GM12878 (cell line): ENCODE data around the gene CCR7. TPM values are rescaled to one million over a fixed set of nuclear protein-coding genes. Genes with fewer than 3 reads are reported as not detected.
A peak's percentile ranks its signal among the peaks of the same experiment; 100 is the strongest.

Experiments used
- CHD1 ChIP-seq: IDR thresholded peaks from 2 replicates; pipeline ENCODE4 v1.6.1; 2012; ENCODE audit warnings: low read depth, low read length, improper control_type of control experiment
- FOS ChIP-seq: IDR thresholded peaks from 3 replicates; pipeline ENCODE4 v1.6.1; 2011; ENCODE audit warnings: borderline replicate concordance; ENCODE audit not compliant: insufficient read length; ENCODE audit errors: extremely low read depth
- MEF2A ChIP-seq: IDR thresholded peaks from 2 replicates; pipeline ENCODE4 v1.6.1; 2011; ENCODE audit warnings: low read depth, mild to moderate bottlenecking, low read length, moderate library complexity; ENCODE audit not compliant: insufficient read depth
- MXI1 ChIP-seq: fragments of 150-350 bp; IDR thresholded peaks from 2 replicates; pipeline ENCODE4 v1.6.1; 2011; ENCODE audit warnings: low read depth, mild to moderate bottlenecking, inconsistent platforms, low read length, improper control_type of control experiment
- PBX3 ChIP-seq: IDR thresholded peaks from 2 replicates; pipeline ENCODE4 v1.6.1; 2011; ENCODE audit warnings: mild to moderate bottlenecking, low read depth, low read length, moderate library complexity; ENCODE audit not compliant: insufficient replicate concordance
- SKIL ChIP-seq: fragments of 450-650 bp; IDR thresholded peaks from 2 replicates; pipeline ENCODE4 v1.6.1; 2017; ENCODE audit warnings: mild to moderate bottlenecking, low read depth, inconsistent platforms; ENCODE audit not compliant: poor library complexity, severe bottlenecking
- SMARCA5 ChIP-seq: fragments of 450-650 bp; IDR thresholded peaks from 2 replicates; pipeline ENCODE4 v1.6.1; 2017; ENCODE audit warnings: mild to moderate bottlenecking
- SPI1 ChIP-seq: IDR thresholded peaks from 2 replicates; pipeline ENCODE4 v1.6.1; 2011; ENCODE audit warnings: low read depth, mild to moderate bottlenecking, low read length, moderate library complexity, borderline replicate concordance; ENCODE audit not compliant: insufficient read depth
- SREBF2 ChIP-seq: IDR thresholded peaks from 2 replicates; pipeline ENCODE4 v1.6.1; 2012; ENCODE audit warnings: mild to moderate bottlenecking, low read length
- TBL1XR1 ChIP-seq: IDR thresholded peaks from 2 replicates; pipeline ENCODE4 v1.6.1; 2012; ENCODE audit warnings: low read depth, low read length, improper control_type of control experiment
- YY1 ChIP-seq: IDR thresholded peaks from 2 replicates; pipeline ENCODE4 v1.6.1; 2011; ENCODE audit warnings: low read depth, mild to moderate bottlenecking, low read length
- ZNF207 ChIP-seq: fragments of 450-650 bp; IDR thresholded peaks from 2 replicates; pipeline ENCODE4 v1.6.1; 2014; ENCODE audit warnings: antibody characterized with exemption, mild to moderate bottlenecking, borderline replicate concordance
- ZNF592 ChIP-seq: fragments of 450-650 bp; IDR thresholded peaks from 2 replicates; pipeline ENCODE4 v1.6.1; 2017; ENCODE audit warnings: mild to moderate bottlenecking, moderate library complexity
- polyA plus RNA-seq, 11 experiments: library from polyadenylated mRNA; depleted of rRNA in 4 of 11; unstranded in 6 of 11; stranded (reverse) in 5 of 11; fragments of >200 nt; fragmentation: Nextera tagmentation in 4 of 11; fragmentation: Illumina TruSeq in 1 of 11; extraction: Ambion mirVana in 4 of 11; extraction: Trizol in 1 of 11; gene quantifications; 1 replicate in 1 of 11; 2 replicates in 10 of 11; pipeline versions ENCODE4 v1.2.1 to v1.2.3, GENCODE V29; 2011 to 2016; ENCODE audit warnings: inconsistent platforms in 2 of 11, missing spikeins in 2 of 11, low read depth in 1 of 11
- total RNA-seq, 4 experiments: library from RNA; depleted of rRNA in 3 of 4; stranded (reverse); fragments of >200 nt in 3 of 4; fragmentation: Illumina TruSeq in 1 of 4; extraction: Trizol in 1 of 4; gene quantifications; 2 replicates each; pipeline versions ENCODE4 v1.2.1 to v1.2.3, GENCODE V29; 2013 to 2021

Gene CCR7
- total and polyA plus RNA-seq, 10 of the 15 experiments (the other 5 are each of a cell fraction or from before 2014, with no cell fraction given), result 131 to 1,171 (median 260) TPM

DNA sequence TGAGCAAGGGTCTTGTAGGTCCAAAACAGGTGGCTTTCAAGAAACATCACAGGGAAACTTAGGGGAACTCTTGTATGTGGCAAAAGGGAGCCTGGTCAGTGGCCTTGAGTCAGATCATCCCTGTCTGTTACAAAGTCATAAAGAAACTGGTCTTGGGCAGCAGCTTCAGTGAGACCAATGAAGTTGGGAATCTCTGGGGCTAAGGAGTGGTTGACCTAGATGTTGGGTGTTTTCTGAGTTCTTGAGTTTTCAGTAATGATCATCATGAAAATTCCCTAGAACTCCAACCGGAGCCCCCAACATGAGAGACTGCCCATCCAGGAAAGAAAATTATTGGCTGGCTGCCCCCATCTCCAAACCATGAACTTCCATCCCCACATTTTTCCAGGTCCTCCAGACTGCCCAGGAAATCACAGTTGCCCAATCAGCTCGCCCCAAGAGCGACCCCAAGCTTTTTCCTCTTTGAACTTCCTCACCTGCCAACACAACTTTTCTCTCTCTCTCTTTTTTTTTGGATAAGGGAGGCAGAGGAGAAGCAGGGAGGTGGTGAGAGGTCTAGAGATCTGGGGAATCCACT lies 3.9 kb downstream of the CCR7 start (continued):
- TF ChIP-seq MXI1 (no peak), PBX3 (no peak), SMARCA5 (no peak), YY1 (no peak), SREBF2 (no peak), SPI1 (no peak), CHD1 (0 out of 2 replicates have a peak, but pooled peaks have one; percentile 75), ZNF207 (no peak), TBL1XR1 (no peak; the same call in 1 of the 2 replicates), FOS (no peak), ZNF592 (no peak), MEF2A (peak; percentile 37; the same call in 1 of the 2 replicates), SKIL (peak; percentile 81)
